ENCODE measurements around the gene TENT4A.
A peak's percentile ranks its signal among the peaks of the same experiment; 100 is the strongest.

TENT4A gene

GRCh38 chr5:6700685-6701355, 12.4 kb upstream of the TENT4A start:
- no peak for DNase-seq

- no peak for DNase-seq
Measured at GRCh38 chr5:6701491-6701890, 11.7 kb upstream of the TENT4A start.

- no peak for DNase-seq
Measured at GRCh38 chr5:6702633-6703032, 10.6 kb upstream of the TENT4A start.

DNA sequence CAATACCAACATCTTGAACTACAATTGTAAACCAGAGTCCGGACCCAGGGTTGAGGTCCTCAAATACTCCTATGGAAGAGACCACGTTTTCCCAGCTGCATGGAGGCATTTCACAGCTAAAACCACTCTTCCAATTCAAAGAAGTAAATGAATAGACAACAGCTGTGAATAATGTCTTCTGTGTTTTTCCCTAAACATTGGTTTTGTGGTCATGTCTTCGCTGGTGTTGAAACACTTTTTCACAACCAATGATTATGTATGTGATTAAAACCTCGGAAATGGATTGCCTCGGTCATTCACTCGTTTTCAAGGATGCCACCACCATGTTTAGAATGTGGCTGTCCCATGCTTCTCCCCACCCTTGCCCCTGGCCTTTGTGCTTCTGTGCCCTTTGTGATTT, 9.4 kb upstream of the TENT4A start:
- no peak for DNase-seq

DNA sequence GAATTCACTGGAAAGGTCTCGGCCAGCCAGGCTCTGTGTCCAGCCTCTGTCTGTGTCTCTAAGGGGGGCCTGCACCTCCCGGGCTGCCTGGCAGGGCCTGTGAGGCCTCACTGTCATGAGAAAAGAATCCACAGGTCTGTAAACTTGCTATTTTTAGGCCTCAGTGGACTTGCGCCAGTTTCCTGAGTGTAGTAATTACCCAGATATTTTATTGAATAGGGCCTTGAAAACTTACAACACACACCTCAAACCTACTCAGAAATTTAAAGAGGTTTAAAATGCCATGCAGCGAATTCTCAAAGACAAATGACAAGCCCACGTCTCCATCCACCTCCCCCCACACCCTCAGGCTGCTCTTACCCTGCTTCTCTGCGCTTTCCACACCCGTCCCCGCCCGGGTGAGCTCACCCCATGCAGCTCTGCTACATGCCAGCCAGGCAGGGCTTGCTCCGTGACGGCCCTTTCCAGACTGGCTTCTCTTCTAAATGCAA, 8.8 kb upstream of the TENT4A start:
- no peak for DNase-seq

DNA sequence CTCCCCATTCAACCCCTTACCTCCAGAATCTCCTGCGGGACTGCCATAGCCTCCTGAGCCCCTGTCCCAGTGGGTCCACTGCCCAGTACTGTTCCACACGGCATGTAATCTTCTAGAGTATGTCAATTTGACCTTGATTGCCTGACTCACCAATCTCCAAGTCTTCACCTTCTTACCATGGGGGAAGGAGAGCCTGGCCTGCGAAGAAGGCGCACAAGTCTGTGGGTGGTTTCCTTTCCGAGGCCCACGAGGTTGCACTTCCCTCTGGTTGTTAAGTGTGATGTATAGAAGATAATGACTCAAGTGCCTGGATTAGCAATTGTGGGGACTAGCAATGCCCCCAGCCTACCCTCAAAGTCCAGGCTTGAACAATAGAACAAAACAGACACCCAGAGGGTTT, 8.1 kb upstream of the TENT4A start:
- no peak for DNase-seq

GRCh38 chr5:6705959-6706358, 7.3 kb upstream of the TENT4A start:
- DNase-seq = no peak

DNA sequence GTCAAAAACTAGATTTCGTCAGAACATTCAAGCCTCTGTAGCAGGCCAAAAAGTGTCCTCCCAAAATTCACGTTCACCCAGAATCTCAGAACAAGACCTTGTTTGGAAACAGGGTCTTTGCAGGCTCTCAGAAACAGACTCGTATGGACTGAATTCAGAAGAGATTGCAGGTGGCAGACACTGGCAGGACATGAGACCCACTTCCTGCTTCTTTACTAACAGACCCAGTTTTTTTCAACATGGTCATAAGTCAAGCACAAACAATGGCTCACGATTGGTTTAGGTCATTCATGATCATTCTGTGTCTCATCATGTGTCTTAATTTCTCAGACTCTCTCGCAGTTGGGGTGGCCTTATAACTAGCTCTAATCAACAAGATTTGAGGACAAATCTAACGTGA, 5.4 kb upstream of the TENT4A start:
- no peak for DNase-seq

DNA sequence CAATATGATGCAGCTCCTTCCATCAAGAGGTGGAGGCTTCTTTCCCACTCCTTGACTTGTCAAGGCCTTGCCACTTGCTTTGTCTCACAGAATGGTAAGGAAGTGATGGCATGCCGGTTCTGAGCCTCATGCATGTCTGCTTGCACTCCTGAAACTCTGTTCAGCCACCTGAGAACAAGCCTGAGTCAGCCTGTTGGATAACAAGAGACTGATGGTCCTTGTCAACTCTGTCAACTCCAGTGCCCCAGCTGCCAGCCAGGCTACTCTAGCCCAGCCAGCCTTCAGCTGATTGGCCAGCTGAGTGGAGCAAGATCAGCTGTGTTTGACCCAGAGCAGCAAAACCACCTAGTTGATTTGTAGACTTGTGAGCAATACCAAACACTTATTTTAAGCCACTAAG, 4.4 kb upstream of the TENT4A start:
- DNase-seq = no peak

- DNase-seq = no peak
Measured at GRCh38 chr5:6710070-6710469, 3.2 kb upstream of the TENT4A start.

DNA sequence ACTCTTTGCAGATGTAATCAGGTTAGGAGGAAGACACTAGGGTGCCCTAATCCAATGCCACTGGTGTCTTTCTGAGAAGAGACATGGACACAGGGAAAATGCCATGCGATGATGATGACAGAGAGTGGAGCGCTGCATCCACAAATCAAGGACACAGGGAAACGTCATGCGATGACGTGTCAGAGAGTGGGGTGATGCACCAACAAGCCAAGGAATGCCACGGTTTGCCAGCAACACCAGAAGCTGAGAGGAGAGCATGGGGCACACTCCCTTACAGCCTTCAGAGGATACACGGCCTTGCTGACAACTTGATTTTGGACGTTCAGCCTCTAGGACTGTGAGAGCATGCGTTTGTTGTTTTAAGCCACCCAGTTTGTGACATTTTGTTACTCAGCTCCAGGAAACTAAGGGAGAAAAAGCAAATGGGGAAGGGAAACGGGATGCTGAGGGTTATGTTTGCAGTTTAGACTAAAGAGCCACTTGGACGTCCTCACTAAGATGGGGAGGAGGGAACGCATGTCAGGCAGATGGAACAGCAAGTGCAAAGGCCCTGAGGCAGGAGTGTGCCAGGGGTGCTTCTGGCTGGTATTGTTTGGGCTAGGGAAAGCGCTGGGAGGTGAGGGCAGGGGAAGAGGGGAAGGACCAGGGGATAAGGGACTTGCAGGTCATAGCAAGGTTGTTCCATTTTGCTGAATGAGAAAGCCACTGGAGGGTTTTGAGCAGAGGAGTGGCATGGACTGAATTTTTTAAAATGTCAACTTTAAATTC, 2.5 kb upstream of the TENT4A start:
- no peak for DNase-seq

GRCh38 chr5:6711409-6712141, 1.7 kb upstream of the TENT4A start:
- DNase-seq = no peak

DNA sequence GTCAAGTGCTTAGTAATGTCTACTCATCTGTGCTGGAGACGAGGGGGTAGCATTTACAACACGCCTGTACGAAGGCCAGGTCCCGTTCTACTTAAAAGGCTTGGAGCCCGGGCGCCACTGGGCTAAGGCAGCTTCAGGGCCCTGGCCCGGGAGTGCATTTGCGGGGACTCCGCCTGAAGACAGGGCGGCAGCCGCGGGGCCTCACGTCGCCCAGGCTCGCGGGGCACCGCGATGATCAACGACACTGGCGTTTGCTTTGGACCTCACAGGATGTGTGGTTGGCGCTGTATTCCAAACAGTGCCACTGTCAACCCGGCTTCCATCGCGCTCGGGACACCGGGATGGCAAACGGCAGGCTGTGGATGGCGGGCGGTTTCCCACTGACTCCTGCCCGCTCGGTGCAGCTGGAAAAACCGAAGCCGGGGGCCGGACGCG, 1.1 kb upstream of the TENT4A start:
- no peak for DNase-seq

DNA sequence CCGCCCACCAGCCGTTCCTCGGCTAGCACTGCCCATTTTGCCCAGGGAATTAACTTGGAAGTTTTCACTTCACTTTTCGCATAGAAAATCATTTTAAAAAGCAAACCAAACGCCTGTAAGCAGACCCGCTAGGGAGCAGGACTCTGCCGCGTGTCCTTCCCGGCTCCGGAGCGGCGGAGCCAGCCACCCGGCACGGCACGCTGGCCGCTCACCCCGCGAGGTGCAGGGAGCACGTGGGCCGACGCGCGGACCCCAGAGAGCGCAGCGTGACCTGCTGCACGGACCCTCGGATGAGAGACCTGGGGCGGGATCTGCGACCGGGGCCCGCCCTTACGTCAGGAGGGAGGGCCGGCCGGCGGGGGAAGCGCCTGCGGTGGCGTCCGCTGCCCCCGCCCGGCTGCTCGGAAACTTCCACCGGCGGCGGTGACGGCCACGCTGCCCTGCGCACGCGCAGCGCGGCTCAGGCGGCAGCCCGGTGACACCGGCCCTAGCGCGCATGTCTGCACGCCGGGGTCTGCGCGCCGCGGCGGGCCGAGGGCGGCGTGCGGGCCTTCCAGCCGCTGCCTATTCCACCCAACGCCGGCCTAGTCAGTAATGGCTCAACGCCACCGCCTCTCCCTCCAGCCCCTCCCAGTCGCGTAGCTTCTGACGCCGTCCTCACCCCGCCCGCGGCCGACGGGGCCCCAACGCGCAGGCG, 507 bp upstream of the TENT4A start:
- peak; percentile 79 for DNase-seq

DNA sequence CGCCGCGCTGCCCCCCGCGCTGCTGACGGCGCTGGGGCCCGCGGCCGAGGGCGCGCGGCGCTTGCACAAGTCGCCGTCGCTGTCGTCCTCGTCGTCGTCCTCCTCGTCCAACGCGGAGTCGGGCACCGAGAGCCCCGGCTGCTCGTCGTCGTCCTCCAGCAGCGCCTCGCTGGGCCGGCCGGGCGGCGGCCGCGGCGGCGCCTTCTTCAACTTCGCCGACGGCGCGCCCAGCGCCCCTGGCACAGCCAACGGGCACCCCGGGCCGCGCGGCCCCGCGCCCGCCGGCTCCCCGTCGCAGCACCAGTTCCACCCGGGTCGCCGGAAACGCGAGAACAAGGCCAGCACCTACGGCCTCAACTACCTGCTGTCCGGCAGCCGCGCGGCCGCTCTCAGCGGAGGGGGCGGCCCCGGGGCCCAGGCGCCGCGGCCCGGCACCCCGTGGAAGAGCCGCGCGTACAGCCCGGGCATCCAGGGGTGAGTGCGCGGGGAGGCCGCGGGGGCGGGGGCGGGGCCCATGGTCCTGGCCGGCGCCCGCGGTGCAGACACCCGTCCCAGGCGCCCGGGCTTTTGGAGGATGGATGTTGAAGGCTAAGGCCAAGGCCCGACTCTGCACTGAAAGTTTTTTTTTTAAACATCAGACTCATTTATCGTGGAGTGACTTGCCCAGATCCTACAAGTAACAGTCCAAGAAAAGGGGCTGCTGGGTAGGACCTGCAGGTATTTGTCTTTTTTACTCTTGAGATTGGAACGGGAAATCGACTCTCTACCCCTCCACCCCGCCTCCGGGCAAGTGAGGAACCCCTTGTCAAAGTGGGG, 1.2 kb downstream of the TENT4A start:
- no peak for DNase-seq

DNA sequence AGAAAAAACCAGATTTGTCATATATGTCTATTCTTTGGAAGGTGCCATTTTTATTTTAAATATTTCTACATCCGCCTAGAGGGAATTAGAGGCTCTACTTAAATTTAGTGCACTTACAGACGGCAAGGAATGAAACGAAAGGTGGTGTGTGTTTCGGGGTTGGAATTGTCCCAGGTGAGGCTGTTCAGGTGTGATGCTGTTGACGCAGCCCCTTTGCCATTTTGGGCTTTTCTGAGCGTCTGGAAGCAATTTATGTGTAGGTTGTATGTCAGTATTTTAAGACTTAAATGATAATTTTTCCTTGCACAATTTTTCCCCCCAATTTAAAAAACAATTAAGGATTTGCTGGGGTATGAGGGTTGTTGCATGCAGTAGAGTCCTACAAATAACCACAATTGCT, 2.0 kb downstream of the TENT4A start:
- DNase-seq = no peak

DNA sequence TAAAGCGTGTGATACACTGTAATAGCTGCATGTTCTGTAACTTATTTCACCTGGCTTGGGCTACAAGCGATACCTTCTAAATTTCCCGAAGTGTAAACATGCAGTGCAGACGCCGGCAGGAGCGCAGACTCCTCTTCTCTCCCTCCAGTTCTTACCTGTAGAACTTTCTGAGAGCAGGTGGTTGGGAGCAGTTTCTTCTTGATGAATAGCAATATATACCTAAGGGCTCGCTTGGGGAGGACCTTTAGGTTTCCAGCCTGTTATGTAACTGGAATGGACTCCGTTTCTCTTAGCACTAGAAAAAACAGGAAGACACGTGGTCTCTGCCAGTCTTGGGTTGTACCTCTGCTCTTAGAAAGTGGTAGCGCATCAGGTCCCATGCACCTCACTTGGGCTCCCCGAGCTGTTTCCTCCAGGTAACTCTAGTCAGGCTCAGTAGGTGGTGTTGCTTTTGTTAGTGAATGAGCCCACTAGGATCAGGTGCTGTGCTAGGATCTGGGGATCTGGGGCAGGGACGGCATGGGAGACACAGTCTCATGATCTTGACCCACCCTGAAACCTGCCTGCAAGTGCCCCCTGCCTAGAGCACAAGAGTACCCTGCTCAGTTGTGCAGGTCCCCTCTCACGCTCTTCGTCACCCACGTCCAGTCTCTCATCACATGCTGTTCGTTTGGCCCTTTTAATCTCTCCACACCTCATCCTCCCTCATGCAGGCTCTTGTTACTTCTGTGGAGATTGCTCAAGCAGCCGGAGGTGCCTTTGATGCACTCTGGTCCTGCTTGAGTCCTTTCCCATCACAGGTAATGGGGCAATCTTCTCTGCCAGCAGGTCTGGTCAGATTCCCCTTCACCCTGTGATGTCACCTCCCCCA, 2.8 kb downstream of the TENT4A start:
- DNase-seq = no peak

- no peak for DNase-seq
Measured at GRCh38 chr5:6716629-6717149, 3.5 kb downstream of the TENT4A start.

DNA sequence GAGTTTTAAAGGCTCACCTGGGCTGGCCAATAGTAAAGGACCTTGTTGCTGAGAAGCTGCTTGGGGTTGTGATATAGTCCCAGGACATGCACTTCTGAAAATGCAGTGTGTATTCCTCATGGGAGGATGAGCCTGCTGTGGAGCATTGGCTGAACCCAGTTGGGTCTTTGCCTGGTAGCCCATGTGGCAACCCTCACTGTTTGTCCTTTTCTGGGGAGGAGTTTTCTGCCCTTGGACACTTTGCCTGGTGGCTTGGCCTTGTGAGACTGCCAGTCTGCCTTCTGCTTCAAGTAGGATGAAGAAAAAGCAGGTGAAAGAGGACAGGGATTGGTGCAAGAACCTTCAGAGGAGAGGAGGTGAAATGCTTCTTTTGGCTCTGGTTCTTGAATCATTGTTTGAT, 4.0 kb downstream of the TENT4A start:
- no peak for DNase-seq

DNA sequence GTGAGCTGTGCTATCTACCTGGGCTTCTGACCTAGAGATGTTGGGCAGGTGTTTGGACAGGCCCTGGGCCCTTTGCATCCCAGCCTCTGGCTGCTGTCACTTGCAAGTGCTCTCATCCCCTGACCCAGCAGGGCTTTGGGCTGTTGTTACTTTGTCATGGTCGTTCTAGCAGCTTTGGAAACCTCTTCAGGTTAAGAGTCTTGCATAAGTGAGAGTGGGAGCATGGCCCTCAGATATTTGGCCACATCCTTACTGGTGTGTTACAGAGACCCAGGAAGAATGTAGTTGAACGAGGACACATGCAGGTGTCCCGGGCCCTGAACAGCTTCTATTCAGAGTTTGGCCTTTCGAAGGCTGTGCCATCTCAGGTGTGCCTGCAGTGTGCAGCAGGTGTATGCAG, 4.5 kb downstream of the TENT4A start:
- DNase-seq = no peak

GRCh38 chr5:6718161-6718681, 5.0 kb downstream of the TENT4A start:
- no peak for DNase-seq

All from NCI-H2029 treated with DMSO at 0.1 percent for 48 hours (cell line).